NCI-H524 treated with DMSO at 0.1 percent for 48 hours (cell line): ENCODE results near the gene PRMT9.

Experiments
- DNase-seq: peaks from one replicate; lab custom pipeline; 2025; lab: John Stamatoyannopoulos, UW

PRMT9 gene

GRCh38 chr4:147678796-147679549 is 5.0 kb downstream of the PRMT9 start:
- no peak for DNase-seq

- DNase-seq, result no peak
Observed at GRCh38 chr4:147678106-147678505, 5.9 kb downstream of the PRMT9 start.

- no peak for DNase-seq
Observed at GRCh38 chr4:147674496-147674895, 9.5 kb downstream of the PRMT9 start.

- no peak for DNase-seq
Observed at GRCh38 chr4:147674073-147674472, 9.9 kb downstream of the PRMT9 start.

GRCh38 chr4:147658501-147658900 is 25.5 kb downstream of the PRMT9 start:
- DNase-seq, result no peak

GRCh38 chr4:147655639-147656038 is 28.3 kb downstream of the PRMT9 start:
- DNase-seq, result no peak

GRCh38 chr4:147651563-147651962 is 32.4 kb downstream of the PRMT9 start:
- no peak for DNase-seq

GRCh38 chr4:147648656-147649055 is 35.3 kb downstream of the PRMT9 start:
- no peak for DNase-seq

- no peak for DNase-seq
Observed at GRCh38 chr4:147645099-147645498, 38.9 kb downstream of the PRMT9 start.

GRCh38 chr4:147644471-147644870 is 39.5 kb downstream of the PRMT9 start:
- DNase-seq, result no peak

GRCh38 chr4:147643616-147644015 is 40.3 kb downstream of the PRMT9 start:
- DNase-seq, result no peak

GRCh38 chr4:147640331-147640730 is 43.6 kb downstream of the PRMT9 start:
- DNase-seq, result no peak

- DNase-seq, result no peak
Observed at GRCh38 chr4:147639388-147639787, 44.6 kb downstream of the PRMT9 start.

GRCh38 chr4:147638942-147639341 is 45.0 kb downstream of the PRMT9 start:
- no peak for DNase-seq

- no peak for DNase-seq
Observed at GRCh38 chr4:147638365-147638764, 45.6 kb downstream of the PRMT9 start.

GRCh38 chr4:147635348-147635747 is 48.6 kb downstream of the PRMT9 start:
- DNase-seq, result no peak

- DNase-seq, result no peak
Observed at GRCh38 chr4:147633643-147634042, 50.3 kb downstream of the PRMT9 start.

GRCh38 chr4:147633113-147633512 is 50.9 kb downstream of the PRMT9 start:
- DNase-seq, result no peak

- no peak for DNase-seq
Observed at GRCh38 chr4:147629783-147630730, 53.9 kb downstream of the PRMT9 start.

GRCh38 chr4:147628415-147628814 is 55.5 kb downstream of the PRMT9 start:
- no peak for DNase-seq

- no peak for DNase-seq
Observed at GRCh38 chr4:147626903-147627302, 57.1 kb downstream of the PRMT9 start.

- DNase-seq, result no peak
Observed at GRCh38 chr4:147625733-147626132, 58.2 kb downstream of the PRMT9 start.

- DNase-seq, result no peak
Observed at GRCh38 chr4:147620315-147620714, 63.6 kb downstream of the PRMT9 start.
